ENCODE measurements around the gene PLCB3.
A peak's percentile ranks its signal among the peaks of the same experiment; 100 is the strongest.

DNA sequence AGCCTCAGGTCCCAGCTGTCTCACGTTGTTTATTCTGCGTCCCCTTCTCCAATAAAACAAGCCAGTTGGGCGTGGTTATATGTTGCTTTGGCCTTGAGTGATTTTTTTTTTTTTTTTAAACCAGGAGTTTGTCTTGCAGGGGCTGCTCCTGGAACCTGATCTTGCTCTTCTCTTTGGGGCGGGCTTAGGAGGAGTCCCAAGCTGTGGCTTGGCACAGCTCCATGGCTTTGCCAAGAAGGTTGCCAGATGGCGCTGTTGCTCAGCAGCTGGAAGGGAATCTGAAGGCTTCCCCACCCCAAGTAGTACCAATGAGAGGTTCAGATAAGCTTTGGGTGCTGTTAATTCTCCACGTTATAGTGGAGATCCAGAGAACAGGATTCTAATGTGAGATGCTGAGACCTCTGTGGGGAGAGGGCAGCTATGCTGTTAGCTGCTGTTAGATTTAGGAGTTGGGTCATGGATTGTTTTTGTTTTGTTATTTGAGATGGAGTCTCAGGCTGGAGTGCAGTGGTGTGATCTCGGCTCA lies 46.8 kb upstream of the PLCB3 start:
- TF ChIP-seq, protein P1, sequence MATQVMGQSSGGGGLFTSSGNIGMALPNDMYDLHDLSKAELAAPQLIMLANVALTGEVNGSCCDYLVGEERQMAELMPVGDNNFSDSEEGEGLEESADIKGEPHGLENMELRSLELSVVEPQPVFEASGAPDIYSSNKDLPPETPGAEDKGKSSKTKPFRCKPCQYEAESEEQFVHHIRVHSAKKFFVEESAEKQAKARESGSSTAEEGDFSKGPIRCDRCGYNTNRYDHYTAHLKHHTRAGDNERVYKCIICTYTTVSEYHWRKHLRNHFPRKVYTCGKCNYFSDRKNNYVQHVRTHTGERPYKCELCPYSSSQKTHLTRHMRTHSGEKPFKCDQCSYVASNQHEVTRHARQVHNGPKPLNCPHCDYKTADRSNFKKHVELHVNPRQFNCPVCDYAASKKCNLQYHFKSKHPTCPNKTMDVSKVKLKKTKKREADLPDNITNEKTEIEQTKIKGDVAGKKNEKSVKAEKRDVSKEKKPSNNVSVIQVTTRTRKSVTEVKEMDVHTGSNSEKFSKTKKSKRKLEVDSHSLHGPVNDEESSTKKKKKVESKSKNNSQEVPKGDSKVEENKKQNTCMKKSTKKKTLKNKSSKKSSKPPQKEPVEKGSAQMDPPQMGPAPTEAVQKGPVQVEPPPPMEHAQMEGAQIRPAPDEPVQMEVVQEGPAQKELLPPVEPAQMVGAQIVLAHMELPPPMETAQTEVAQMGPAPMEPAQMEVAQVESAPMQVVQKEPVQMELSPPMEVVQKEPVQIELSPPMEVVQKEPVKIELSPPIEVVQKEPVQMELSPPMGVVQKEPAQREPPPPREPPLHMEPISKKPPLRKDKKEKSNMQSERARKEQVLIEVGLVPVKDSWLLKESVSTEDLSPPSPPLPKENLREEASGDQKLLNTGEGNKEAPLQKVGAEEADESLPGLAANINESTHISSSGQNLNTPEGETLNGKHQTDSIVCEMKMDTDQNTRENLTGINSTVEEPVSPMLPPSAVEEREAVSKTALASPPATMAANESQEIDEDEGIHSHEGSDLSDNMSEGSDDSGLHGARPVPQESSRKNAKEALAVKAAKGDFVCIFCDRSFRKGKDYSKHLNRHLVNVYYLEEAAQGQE (IDR thresholded peaks at IDR 0.05; ENCODE audit: insufficient read depth in 1 of 2, low read depth in 2 of 2, low read length in 2 of 2): no peak
- TF ChIP-seq POLR2AphosphoS5 (IDR thresholded peaks at IDR 0.05; ENCODE audit: low read depth, low read length) (peak; percentile 30; the same call in 1 of the 2 replicates), SIN3A (IDR thresholded peaks at IDR 0.05; ENCODE audit: borderline replicate concordance, insufficient read depth, low read length) (no peak), TAF1 (IDR thresholded peaks at IDR 0.05; ENCODE audit: borderline replicate concordance, insufficient read depth, low read length) (no peak), FOXP2 (optimal IDR thresholded peaks at IDR 0.05; ENCODE audit: borderline replicate concordance, extremely low read depth, extremely low read length, insufficient read depth) (no peak)
